SH-SY5Y (cell line): ENCODE data around the gene YARS2.

Source experiments
- GATA2 ChIP-seq: IDR thresholded peaks from 2 replicates; pipeline ENCODE4 v1.6.1; 2011; ENCODE audit warnings: mild to moderate bottlenecking, low read depth, low read length
- GATA3 ChIP-seq: IDR thresholded peaks from 2 replicates; pipeline ENCODE4 v1.6.1; 2011; ENCODE audit warnings: low read depth, mild to moderate bottlenecking, low read length, moderate library complexity

Gene YARS2

GRCh38 chr12:32765906-32766305 is 10.2 kb upstream of the YARS2 start:
- no peak for TF ChIP-seq GATA2
- TF ChIP-seq GATA3, result no peak

- TF ChIP-seq GATA3, result no peak
- TF ChIP-seq GATA2, result no peak
Measured at GRCh38 chr12:32761716-32762115, 6.0 kb upstream of the YARS2 start.

GRCh38 chr12:32757157-32757556 is 1.5 kb upstream of the YARS2 start:
- TF ChIP-seq GATA2 (no peak), GATA3 (no peak)

GRCh38 chr12:32756476-32757066 is 874 bp upstream of the YARS2 start:
- TF ChIP-seq GATA3, result no peak

- TF ChIP-seq GATA3 (no peak), GATA2 (no peak)
Measured at GRCh38 chr12:32755051-32755653, 545 bp downstream of the YARS2 start.

GRCh38 chr12:32754111-32754510 is 1.6 kb downstream of the YARS2 start:
- TF ChIP-seq GATA2 (no peak), GATA3 (no peak)

- TF ChIP-seq GATA2 (no peak), GATA3 (no peak)
Measured at GRCh38 chr12:32753605-32754004, 2.1 kb downstream of the YARS2 start.

GRCh38 chr12:32743264-32743663 is 12.4 kb downstream of the YARS2 start:
- TF ChIP-seq GATA3, result no peak

- TF ChIP-seq GATA3 (no peak), GATA2 (no peak)
Measured at GRCh38 chr12:32742133-32742532, 13.6 kb downstream of the YARS2 start.

- no peak for TF ChIP-seq GATA2
- TF ChIP-seq GATA3, result no peak
Measured at GRCh38 chr12:32739279-32739678, 16.4 kb downstream of the YARS2 start.

- no peak for TF ChIP-seq GATA2
- TF ChIP-seq GATA3, result no peak
Measured at GRCh38 chr12:32737715-32738114, 18.0 kb downstream of the YARS2 start.

- TF ChIP-seq GATA3, result no peak
- no peak for TF ChIP-seq GATA2
Measured at GRCh38 chr12:32736445-32736844, 19.3 kb downstream of the YARS2 start.

GRCh38 chr12:32734952-32735351 is 20.7 kb downstream of the YARS2 start:
- TF ChIP-seq GATA3, result no peak
- no peak for TF ChIP-seq GATA2

- TF ChIP-seq GATA3, result no peak
- no peak for TF ChIP-seq GATA2
Measured at GRCh38 chr12:32727237-32727636, 28.5 kb downstream of the YARS2 start.

GRCh38 chr12:32726286-32726685 is 29.4 kb downstream of the YARS2 start:
- TF ChIP-seq GATA2 (no peak), GATA3 (no peak)

GRCh38 chr12:32718926-32719325 is 36.8 kb downstream of the YARS2 start:
- TF ChIP-seq GATA2 (no peak), GATA3 (no peak)
